Endothelial cell of umbilical vein (primary cell): ENCODE results near the gene ANGEL2. TPM values are rescaled to one million over a fixed set of nuclear protein-coding genes. Genes with fewer than 3 reads are reported as not detected.

Experiments used
- BruUV-seq: library from RNA; stranded (reverse); fragments of 400-500 nt; replicated peaks from 2 replicates; lab custom pipeline; 2021; lab: Mats Ljungman, UMichigan
- CTCF ChIA-PET: fragments of 300-600, 350-600 bp; sonication (Branson Sonifier 250); formaldehyde crosslinking; loops from one replicate; lab custom pipeline; 2021; ENCODE audit warnings: antibody characterized with exemption, inconsistent platforms; lab: Charles Lee
- POLR2A ChIA-PET: fragments of 300-600, 350-600 bp; sonication (Branson Sonifier 250); formaldehyde crosslinking; loops from one replicate; lab custom pipeline; 2021; ENCODE audit warnings: antibody characterized with exemption, inconsistent platforms; lab: Charles Lee
- DNase-seq: peaks from one replicate; pipeline ENCODE4 v3.0.0-alpha.2; 2011; ENCODE audit warnings: low read depth, low spot score
- FAIRE-seq: peaks from 2 replicates; lab custom pipeline; 2011; peaks lifted over from hg19 to GRCh38; lab: Jason Lieb, UNC
- H2AFZ ChIP-seq: 2 replicates; pipeline ENCODE4 v1.6.0; 2012; ENCODE audit warnings: low read depth, low read length, control low read depth, inconsistent platforms
- H3K27ac ChIP-seq: 2 replicates; pipeline ENCODE4 v1.5.1; 2011; ENCODE audit warnings: low read depth, mild to moderate bottlenecking, control low read depth, low read length, moderate library complexity; ENCODE audit not compliant: insufficient read depth
- H3K27me3 ChIP-seq, 2 experiments: 2 replicates each; pipeline versions ENCODE4 v1.6.0 to v1.6.1; 2011; ENCODE audit warnings: low read length in 2 of 2, mixed read lengths in 1 of 2; ENCODE audit not compliant: control insufficient read depth in 2 of 2, insufficient read depth in 2 of 2
- H3K36me3 ChIP-seq, 2 experiments: 2 replicates in 1 of 2; 3 replicates in 1 of 2; pipeline ENCODE4 v1.5.1; 2011; ENCODE audit warnings: low read length in 2 of 2, mild to moderate bottlenecking in 1 of 2, moderate library complexity in 1 of 2; ENCODE audit not compliant: control insufficient read depth in 2 of 2, insufficient read depth in 2 of 2; ENCODE audit errors: extremely low read depth in 1 of 2
- H3K4me1 ChIP-seq: 3 replicates; pipeline ENCODE4 v1.5.1; 2011; ENCODE audit warnings: mild to moderate bottlenecking, low read length; ENCODE audit not compliant: control insufficient read depth, insufficient read depth; ENCODE audit errors: extremely low read depth
- H3K4me2 ChIP-seq: 2 replicates; pipeline ENCODE4 v1.6.1; 2011; ENCODE audit warnings: low read length, control low read depth, mixed read lengths; ENCODE audit not compliant: insufficient read depth
- H3K4me3 ChIP-seq, 3 experiments: fragments of 200-600 bp in 1 of 3; sonication (generic), shearing (Covaris generic) in 1 of 3; replicated peaks in 1 of 3; 2 replicates each; pipeline ENCODE4 v1.5.1; 2011 to 2016; ENCODE audit warnings: control low read depth in 3 of 3, low read length in 3 of 3, mild to moderate bottlenecking in 2 of 3, inconsistent platforms in 1 of 3, low read depth in 1 of 3, moderate library complexity in 1 of 3; ENCODE audit not compliant: insufficient read depth in 1 of 3
- H3K79me2 ChIP-seq: 2 replicates; pipeline ENCODE4 v1.6.0; 2012; ENCODE audit warnings: low read length, inconsistent platforms; ENCODE audit not compliant: control insufficient read depth, insufficient read depth
- H3K9ac ChIP-seq: replicated peaks from 2 replicates; pipeline ENCODE3; 2011; ENCODE audit warnings: low read length, control low read depth; ENCODE audit not compliant: insufficient read depth; ENCODE audit errors: extremely low read depth
- H3K9me1 ChIP-seq: replicated peaks from 3 replicates; pipeline ENCODE4 v1.6.0; 2011; ENCODE audit warnings: mild to moderate bottlenecking, low read length; ENCODE audit not compliant: control insufficient read depth, insufficient read depth; ENCODE audit errors: extremely low read depth
- H3K9me3 ChIP-seq: replicated peaks from 2 replicates; pipeline ENCODE4 v1.5.1; 2012; ENCODE audit warnings: low read length, inconsistent platforms; ENCODE audit not compliant: control insufficient read depth, insufficient read depth
- H4K20me1 ChIP-seq: replicated peaks from 2 replicates; pipeline ENCODE3; 2011; ENCODE audit warnings: mild to moderate bottlenecking, low read length; ENCODE audit not compliant: control insufficient read depth, insufficient read depth; ENCODE audit errors: extremely low read depth
- EZH2 ChIP-seq: IDR thresholded peaks from 2 replicates; pipeline ENCODE4 v1.6.1; 2012; ENCODE audit warnings: borderline replicate concordance, low read depth, mild to moderate bottlenecking, moderate library complexity, low read length, inconsistent platforms; ENCODE audit not compliant: severe bottlenecking
- FOS ChIP-seq: IDR thresholded peaks from 2 replicates; pipeline ENCODE4 v1.6.1; 2011; ENCODE audit warnings: mild to moderate bottlenecking, low read length, moderate library complexity, borderline replicate concordance; ENCODE audit not compliant: insufficient read depth
- GATA2 ChIP-seq: IDR thresholded peaks from 2 replicates; pipeline ENCODE4 v1.7.0; 2011; ENCODE audit warnings: low read depth, mild to moderate bottlenecking, moderate library complexity, mixed read lengths, low read length; ENCODE audit not compliant: insufficient read length, insufficient read depth
- JUN ChIP-seq: IDR thresholded peaks from 2 replicates; pipeline ENCODE4 v1.6.1; 2011; ENCODE audit warnings: borderline replicate concordance, low read depth; ENCODE audit not compliant: insufficient read length, insufficient read depth
- MYC ChIP-seq: IDR thresholded peaks from one replicate; pipeline ENCODE4 v1.6.1; 2011; ENCODE audit warnings: mild to moderate bottlenecking, low read depth, low read length
- POLR2A ChIP-seq: IDR thresholded peaks from 2 replicates; pipeline ENCODE4 v1.6.1; 2012; ENCODE audit warnings: low read depth, mild to moderate bottlenecking, control low read depth, low read length
- POLR2AphosphoS5 ChIP-seq: IDR thresholded peaks from 2 replicates; pipeline ENCODE4 v1.6.1; 2012; ENCODE audit warnings: low read depth, mild to moderate bottlenecking, control low read depth, low read length, moderate library complexity; ENCODE audit not compliant: insufficient read depth
- dilution Hi-C: fragments of 300-500 bp; cut with MboI; formaldehyde crosslinking; loops from one replicate; pipeline ENCODE4 v1.15.0; 2019; ENCODE audit warnings: low sequenced_read_pairs; ENCODE audit not compliant: extremely low pct_ligation_motif_present
- intact Hi-C: fragments of 100-400 bp; cut with micrococcal nuclease; formaldehyde crosslinking; loops from one replicate; pipeline ENCODE4 v1.10.0; 2022
- polyA plus RNA-seq, 4 experiments: library from polyadenylated mRNA; depleted of rRNA in 3 of 4; stranded (reverse) in 3 of 4; unstranded in 1 of 4; fragments of >200 nt; gene quantifications; 2 replicates each; pipeline versions ENCODE4 v1.2.1 to v1.2.3, GENCODE V29; 2011 to 2012; ENCODE audit warnings: missing spikeins in 1 of 4
- total RNA-seq: library from RNA; stranded (reverse); gene quantifications from 2 replicates; pipeline ENCODE4 v1.2.3, GENCODE V29; 2021
- TF ChIP-seq, protein P1 (sequence below), 2 donors: IDR thresholded peaks; 1 replicate in 1 of 2; 2 replicates in 1 of 2; pipeline ENCODE4 v1.5.1; 2011; ENCODE audit warnings: low read length in 2 of 2, mild to moderate bottlenecking in 2 of 2, moderate library complexity in 2 of 2, control low read depth in 1 of 2, inconsistent platforms in 1 of 2, low read depth in 1 of 2; ENCODE audit not compliant: insufficient read depth in 1 of 2; ENCODE audit errors: extremely low read depth in 1 of 2
- TF ChIP-seq, protein P2 (sequence below): IDR thresholded peaks from 2 replicates; pipeline ENCODE4 v1.6.1; 2011; ENCODE audit not compliant: insufficient read depth, insufficient read length

The ANGEL2 gene
- total and polyA plus RNA-seq, 2 donors (not counting 3 experiments of a cell fraction or from before 2014, with no cell fraction given) = 11.9 to 39.1 TPM

DNA sequence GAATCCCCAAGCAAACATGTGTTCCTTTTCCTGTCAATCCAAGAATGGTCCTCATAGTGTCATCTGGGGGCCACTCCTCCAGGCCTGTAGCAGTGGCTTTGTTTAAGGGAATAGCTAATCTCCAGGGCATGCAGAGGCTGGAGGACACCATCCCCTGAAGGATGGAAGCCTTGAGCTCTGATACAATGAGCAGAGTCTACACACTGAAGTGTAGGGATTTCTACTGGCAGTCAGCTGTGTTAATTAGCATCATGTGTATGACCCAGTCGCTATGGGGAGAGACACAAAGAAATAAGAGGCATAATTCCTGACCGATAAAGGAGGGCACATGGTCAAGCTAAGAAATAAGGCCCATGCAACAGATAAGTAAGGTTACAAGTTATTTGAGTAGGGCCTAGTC is 29.1 kb downstream of the ANGEL2 start:
- H3K4me3 ChIP-seq = no peak overlapping the region
- H3K4me2 ChIP-seq = no peak overlapping the region
- ChIA-PET CTCF (interaction anchor here (0.9 to 2.7 kb wide), 4 partner anchors 9 to 321 kb away, joined by 3 to 8 read pairs (median 4); no protein-coding TSS in a partner anchor), POLR2A (no interaction called here)
- no peaks in the 10 kb centered on the region for H3K9me1 ChIP-seq
- TF ChIP-seq MYC (no peak), POLR2A (no peak), FOS (no peak), EZH2 (no peak), GATA2 (no peak), JUN (no peak), POLR2AphosphoS5 (no peak)
- TF ChIP-seq, protein P1, sequence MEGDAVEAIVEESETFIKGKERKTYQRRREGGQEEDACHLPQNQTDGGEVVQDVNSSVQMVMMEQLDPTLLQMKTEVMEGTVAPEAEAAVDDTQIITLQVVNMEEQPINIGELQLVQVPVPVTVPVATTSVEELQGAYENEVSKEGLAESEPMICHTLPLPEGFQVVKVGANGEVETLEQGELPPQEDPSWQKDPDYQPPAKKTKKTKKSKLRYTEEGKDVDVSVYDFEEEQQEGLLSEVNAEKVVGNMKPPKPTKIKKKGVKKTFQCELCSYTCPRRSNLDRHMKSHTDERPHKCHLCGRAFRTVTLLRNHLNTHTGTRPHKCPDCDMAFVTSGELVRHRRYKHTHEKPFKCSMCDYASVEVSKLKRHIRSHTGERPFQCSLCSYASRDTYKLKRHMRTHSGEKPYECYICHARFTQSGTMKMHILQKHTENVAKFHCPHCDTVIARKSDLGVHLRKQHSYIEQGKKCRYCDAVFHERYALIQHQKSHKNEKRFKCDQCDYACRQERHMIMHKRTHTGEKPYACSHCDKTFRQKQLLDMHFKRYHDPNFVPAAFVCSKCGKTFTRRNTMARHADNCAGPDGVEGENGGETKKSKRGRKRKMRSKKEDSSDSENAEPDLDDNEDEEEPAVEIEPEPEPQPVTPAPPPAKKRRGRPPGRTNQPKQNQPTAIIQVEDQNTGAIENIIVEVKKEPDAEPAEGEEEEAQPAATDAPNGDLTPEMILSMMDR (IDR thresholded peaks at IDR 0.05; ENCODE audit: extremely low read depth in 1 of 2, insufficient read depth in 1 of 2, low read depth in 1 of 2, low read length in 2 of 2) = no peak
- TF ChIP-seq, protein P2, sequence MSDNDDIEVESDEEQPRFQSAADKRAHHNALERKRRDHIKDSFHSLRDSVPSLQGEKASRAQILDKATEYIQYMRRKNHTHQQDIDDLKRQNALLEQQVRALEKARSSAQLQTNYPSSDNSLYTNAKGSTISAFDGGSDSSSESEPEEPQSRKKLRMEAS = no peak
- no peak for FAIRE-seq
- no peak overlapping the region for H2AFZ ChIP-seq
- no peaks in the 10 kb centered on the region for H3K4me1 ChIP-seq
- no peak overlapping the region for H3K9ac ChIP-seq
- no peaks in the 10 kb centered on the region for H3K27me3 ChIP-seq
- dilution Hi-C loops (no loop called here), intact Hi-C loops (no loop called here)
- no peak overlapping the region for H3K27ac ChIP-seq
- no peaks in the 10 kb centered on the region for H3K9me3 ChIP-seq
- H3K36me3 ChIP-seq = no peaks in the 10 kb centered on the region
- H3K79me2 ChIP-seq = no peaks in the 10 kb centered on the region
- H4K20me1 ChIP-seq = no peaks in the 10 kb centered on the region
- no peak for DNase-seq
- no TSS peak for BruUV-seq
